ENCODE results near the gene HTT. TPM values are rescaled to one million over a fixed set of nuclear protein-coding genes. Genes with fewer than 3 reads are reported as not detected.

HTT gene
- total and polyA plus RNA-seq, 2 of the 8 experiments (the other 6 are each of a cell fraction or from before 2014, with no cell fraction given) = 24.0 to 71.0 TPM

GRCh38 chr4:3082925-3083515 is 8.5 kb downstream of the HTT start:
- peaks cover 7 to 12% of the 10 kb centered on the region in 2 experiments for H4K20me1 ChIP-seq (replicated peaks in 1 of 2; ENCODE audit: control insufficient read depth in 1 of 2, insufficient read depth in 2 of 2, low read length in 2 of 2)
- no peak overlapping the region for H2BK15ac ChIP-seq (ENCODE audit: low read length)
- POLR2A ChIA-PET (ENCODE audit: partially characterized antibody) = interaction anchor here (1.5 kb wide), 1 partner anchor 9 kb away, joined by 4 read pairs; the partner anchor contains the start of genes HTT and HTT-AS
- no peak for TF ChIP-seq SRF (IDR thresholded peaks at IDR 0.05; ENCODE audit: low read depth, low read length)
- TF ChIP-seq HDAC2 (IDR thresholded peaks at IDR 0.05; ENCODE audit: borderline replicate concordance in 1 of 2, low read depth in 2 of 2, low read length in 2 of 2) = no peak
- TF ChIP-seq ASH2L (IDR thresholded peaks at IDR 0.05; ENCODE audit: low read length) = no peak
- no peak for TF ChIP-seq SP4 (IDR thresholded peaks at IDR 0.05; ENCODE audit: low read length)
- no peak for TF ChIP-seq CBX8 (IDR thresholded peaks at IDR 0.05; ENCODE audit: borderline replicate concordance, low read depth, low read length)
- TF ChIP-seq ZNF274 (IDR thresholded peaks at IDR 0.05; ENCODE audit: borderline replicate concordance, extremely low read depth, low read length) = no peak
- TF ChIP-seq GABPA (IDR thresholded peaks at IDR 0.05; ENCODE audit: borderline replicate concordance, insufficient read depth, low read length) = no peak
- TF ChIP-seq EP300 (IDR thresholded peaks at IDR 0.05; ENCODE audit: borderline replicate concordance in 1 of 2, low read depth in 2 of 2, low read length in 2 of 2) = no peak
- no peak for TF ChIP-seq EZH2 (IDR thresholded peaks at IDR 0.05; ENCODE audit: low read depth, low read length, severe bottlenecking)
- TF ChIP-seq TAF1 (IDR thresholded peaks at IDR 0.05; ENCODE audit: low read depth, low read length) = no peak
- no peak for TF ChIP-seq RFX5 (IDR thresholded peaks at IDR 0.05; ENCODE audit: borderline replicate concordance, low read depth, low read length)
- TF ChIP-seq JUND (IDR thresholded peaks at IDR 0.05; ENCODE audit: low read length) = no peak
- TF ChIP-seq TBP (IDR thresholded peaks at IDR 0.05; ENCODE audit: low read depth, low read length) = no peak

More at GRCh38 chr4:3082925-3083515, 8.5 kb downstream of the HTT start:
- Histone ChIP-seq H2AFZ (ENCODE audit: low read length) (no peak overlapping the region), H3K56ac (replicated peaks; ENCODE audit: insufficient read length, low read depth, low read length) (no peak overlapping the region), H3K18ac (ENCODE audit: extremely low read depth, low read length) (no peak overlapping the region), H3K23ac (ENCODE audit: insufficient read length) (no peak overlapping the region), H3K4me1 (replicated peaks in 1 of 4; ENCODE audit: control insufficient read depth in 3 of 4, insufficient read depth in 4 of 4, low read length in 3 of 4) (no peaks in the 10 kb centered on the region), H2AK5ac (ENCODE audit: low read depth, low read length) (no peak overlapping the region), H3K23me2 (ENCODE audit: low read depth, low read length) (no peaks in the 10 kb centered on the region; the same call in 1 of the 2 replicates), H3K36me3 (ENCODE audit: control insufficient read depth in 2 of 4, insufficient read depth in 4 of 4, low read length in 3 of 4) (peaks cover 0 to 6% (median 2%) of the 10 kb centered on the region in 4 experiments; a peak in 3 of 8 replicates), H4K5ac (ENCODE audit: insufficient read length, low read depth, low read length) (no peak overlapping the region), H3K4me2 (ENCODE audit: insufficient read depth in 1 of 2, low read depth in 2 of 2, low read length in 2 of 2) (no peak overlapping the region), H4K8ac (ENCODE audit: extremely low read depth, insufficient read depth, low read length) (no peak overlapping the region), H2BK5ac (ENCODE audit: low read depth, low read length) (no peak overlapping the region), H3K9ac (replicated peaks in 1 of 4; ENCODE audit: extremely low read depth in 1 of 4, low read depth in 3 of 4, low read length in 3 of 4) (no peak overlapping the region), H3K9me3 (ENCODE audit: insufficient read depth in 2 of 2, low read depth in 1 of 2, low read length in 1 of 2) (no peaks in the 10 kb centered on the region), H3K4ac (replicated peaks; ENCODE audit: insufficient read length, low read depth, low read length) (no peak overlapping the region), H3K79me1 (ENCODE audit: low read depth, low read length) (peaks cover 14% of the 10 kb centered on the region), H3K4me3 (ENCODE audit: extremely low read depth in 1 of 4, insufficient read depth in 2 of 4, low read depth in 3 of 4, low read length in 4 of 4) (no peak overlapping the region), H3K14ac (ENCODE audit: insufficient read length) (no peak overlapping the region), H4K91ac (replicated peaks; ENCODE audit: insufficient read length, low read length) (no peak overlapping the region), H2BK120ac (replicated peaks; ENCODE audit: low read depth, low read length) (no peak overlapping the region), H3K27ac (ENCODE audit: low read depth, low read length) (no peak overlapping the region), H2BK12ac (ENCODE audit: low read depth, low read length) (no peak overlapping the region), H2BK20ac (ENCODE audit: low read length) (no peak overlapping the region), H3K79me2 (ENCODE audit: control insufficient read depth in 1 of 2, insufficient read depth in 2 of 2, low read length in 2 of 2) (peaks cover 16 to 88% of the 10 kb centered on the region in 2 experiments), H3K27me3 (replicated peaks in 1 of 4; ENCODE audit: control insufficient read depth in 3 of 4, extremely low read depth in 1 of 4, insufficient read depth in 3 of 4, low read length in 3 of 4) (no peaks in the 10 kb centered on the region)
- 92% methylated on average over 6 of the region's 6 CpGs; no CpG with 5 or more reads in 1 of the 2 experiments for WGBS, 2 experiments (ENCODE audit: extremely low coverage in 1 of 2, insufficient coverage in 1 of 2, insufficient read length in 1 of 2, insufficient replicate concordance in 2 of 2, low coverage in 1 of 2, low lambda C conversion rate in 2 of 2, missing lambda C conversion rate in 1 of 2)
- CTCF ChIA-PET (ENCODE audit: partially characterized antibody) = interaction anchor here (0.8 to 1.0 kb wide), 2 partner anchors 12 to 120 kb away, joined by 3 read pairs; no protein-coding TSS in a partner anchor
- no peak for DNase-seq (ENCODE audit: low read depth in 1 of 2, low spot score in 2 of 2)
- FAIRE-seq = no peak
